Activated CD4-positive, alpha-beta memory T cell treated with anti-CD3 and anti-CD28 coated beads, Interleukin-2, amount 10 ng/mL, durations not matched to agents 7 days and 5 days (primary cell): ENCODE data around the gene MRTO4. TPM values are rescaled to one million over a fixed set of nuclear protein-coding genes. Genes with fewer than 3 reads are reported as not detected.

Experiments used
- CTCF ChIA-PET: fragments of 350-600 bp; sonication (Branson Sonifier 250); formaldehyde crosslinking; loops from one replicate; lab custom pipeline; 2021; ENCODE audit warnings: antibody characterized with exemption, inconsistent platforms; lab: Charles Lee
- POLR2A ChIA-PET: fragments of 350-600 bp; sonication (Branson Sonifier 250); formaldehyde crosslinking; loops from one replicate; lab custom pipeline; 2021; ENCODE audit warnings: antibody characterized with exemption; lab: Charles Lee
- DNase-seq: peaks from one replicate; pipeline ENCODE4 v3.0.0-alpha.2; 2020
- H3K27ac Mint-ChIP-seq: one replicate; pipeline ENCODE4 v1.8.0; 2021; ENCODE audit warnings: mild to moderate bottlenecking, mixed read lengths
- H3K27me3 Mint-ChIP-seq: one replicate; pipeline ENCODE4 v1.8.0; 2021; ENCODE audit warnings: mixed read lengths
- H3K36me3 Mint-ChIP-seq: one replicate; pipeline ENCODE4 v1.8.0; 2021; ENCODE audit warnings: low read depth, mixed read lengths
- H3K4me1 Mint-ChIP-seq: one replicate; pipeline ENCODE4 v1.8.0; 2021; ENCODE audit warnings: mixed read lengths
- H3K4me3 Mint-ChIP-seq: one replicate; pipeline ENCODE4 v1.8.0; 2021; ENCODE audit warnings: mild to moderate bottlenecking, mixed read lengths
- H3K9me3 Mint-ChIP-seq: one replicate; pipeline ENCODE4 v1.8.0; 2021; ENCODE audit warnings: mixed read lengths
- total RNA-seq, 2 experiments: library from RNA; stranded (reverse); gene quantifications; one replicate each; pipeline ENCODE4 v1.2.3, GENCODE V29; 2021

The MRTO4 gene
- total RNA-seq, 2 experiments from 2014 or later = 21.1 to 23.0 TPM

- peaks cover 30% of the 10 kb centered on the region for H3K4me1 Mint-ChIP-seq
- H3K27ac Mint-ChIP-seq = no peak overlapping the region
- H3K4me3 Mint-ChIP-seq = no peak overlapping the region
- no peak for DNase-seq
- H3K27me3 Mint-ChIP-seq = no peaks in the 10 kb centered on the region
- peaks cover 20% of the 10 kb centered on the region for H3K36me3 Mint-ChIP-seq
- H3K9me3 Mint-ChIP-seq = no peaks in the 10 kb centered on the region
- CTCF ChIA-PET = no interaction called here
- POLR2A ChIA-PET = interaction anchor here (1.3 kb wide), 1 partner anchor 99 kb away, joined by 3 read pairs; the partner anchor contains the start of gene UBR4
Observed at GRCh38 chr1:19309123-19309813, 57.7 kb downstream of the MRTO4 start.

Other genes starting within 250 kb of the MRTO4 start
- gene UBR4, start 41.5 kb upstream of the MRTO4 start, total RNA-seq = 100 to 1,000 TPM in 1 of 2 experiments, 10 to 100 TPM in 1; 98.6 to 101 TPM
- gene EMC1, start 281 bp upstream of the MRTO4 start, total RNA-seq = 10 to 100 TPM; 25.3 to 29.1 TPM
- gene AKR7A3, start 37.0 kb downstream of the MRTO4 start, total RNA-seq = under 1 TPM; 0.20 to 0.48 TPM
- 10 to 100 TPM; 43.0 to 43.9 TPM for gene AKR7A2, start 60.3 kb downstream of the MRTO4 start, total RNA-seq
- gene SLC66A1, start 60.5 kb downstream of the MRTO4 start, total RNA-seq = 1 to 10 TPM; 6.7 to 6.8 TPM
- 100 to 1,000 TPM; 537 to 565 TPM for gene CAPZB, start 233.7 kb downstream of the MRTO4 start, total RNA-seq